MCF 10A (cell line): ENCODE measurements around the gene POLR1G. TPM values are rescaled to one million over a fixed set of nuclear protein-coding genes. Genes with fewer than 3 reads are reported as not detected.
A peak's percentile ranks its signal among the peaks of the same experiment; 100 is the strongest.

Source experiments
- BruUV-seq: library from RNA; stranded (reverse); fragments of 400-500 nt; replicated peaks from 2 replicates; lab custom pipeline; 2021; lab: Mats Ljungman, UMichigan
- CTCF ChIA-PET: fragments of 300-600 bp; sonication (Branson Sonifier 250); formaldehyde crosslinking; extraction: SDS; loops from one replicate; lab custom pipeline; 2021; ENCODE audit warnings: antibody characterized with exemption, inconsistent platforms; lab: Yijun Ruan, JAX
- POLR2A ChIA-PET: fragments of 300-600, 350-650 bp; sonication (Branson Sonifier 250); formaldehyde crosslinking; extraction: SDS; loops from one replicate; lab custom pipeline; 2020; ENCODE audit warnings: antibody characterized with exemption, inconsistent platforms; lab: Yijun Ruan, JAX
- DNase-seq: peaks from one replicate; pipeline ENCODE4 v3.0.0-alpha.2; 2018; ENCODE audit not compliant: unreplicated experiment
- H3K27ac Mint-ChIP-seq: one replicate; pipeline ENCODE4 v1.8.0; 2022; ENCODE audit warnings: mild to moderate bottlenecking, low read depth, mixed read lengths; ENCODE audit not compliant: unreplicated experiment
- H3K27me3 Mint-ChIP-seq: one replicate; pipeline ENCODE4 v1.8.0; 2022; ENCODE audit warnings: mixed read lengths; ENCODE audit not compliant: insufficient read depth, unreplicated experiment
- H3K36me3 Mint-ChIP-seq: one replicate; pipeline ENCODE4 v1.8.0; 2022; ENCODE audit warnings: mild to moderate bottlenecking, moderate library complexity, mixed read lengths; ENCODE audit not compliant: insufficient read depth, unreplicated experiment
- H3K4me1 Mint-ChIP-seq: one replicate; pipeline ENCODE4 v1.8.0; 2022; ENCODE audit warnings: mixed read lengths; ENCODE audit not compliant: insufficient read depth, unreplicated experiment
- H3K4me3 Mint-ChIP-seq: one replicate; pipeline ENCODE4 v1.8.0; 2022; ENCODE audit warnings: mild to moderate bottlenecking, moderate library complexity, mixed read lengths; ENCODE audit not compliant: unreplicated experiment
- H3K9me3 Mint-ChIP-seq: one replicate; pipeline ENCODE4 v1.8.0; 2022; ENCODE audit warnings: mixed read lengths; ENCODE audit not compliant: unreplicated experiment
- intact Hi-C: fragments of 100-400 bp; cut with micrococcal nuclease; formaldehyde crosslinking; loops from 2 replicates; pipeline ENCODE4 v1.14.1; 2022
- total RNA-seq: library from RNA; stranded (reverse); gene quantifications from 2 replicates; pipeline ENCODE4 v1.2.3, GENCODE V29; 2022
- TF ChIP-seq, protein P1 (sequence below): fragments of 200-600 bp; IDR thresholded peaks from one replicate; pipeline ENCODE4 v1.8.0; 2022; ENCODE audit warnings: antibody characterized with exemption, mild to moderate bottlenecking; ENCODE audit not compliant: unreplicated experiment

The POLR1G gene
- total RNA-seq, 1 experiment from 2014 or later, result 17.6 TPM

DNA sequence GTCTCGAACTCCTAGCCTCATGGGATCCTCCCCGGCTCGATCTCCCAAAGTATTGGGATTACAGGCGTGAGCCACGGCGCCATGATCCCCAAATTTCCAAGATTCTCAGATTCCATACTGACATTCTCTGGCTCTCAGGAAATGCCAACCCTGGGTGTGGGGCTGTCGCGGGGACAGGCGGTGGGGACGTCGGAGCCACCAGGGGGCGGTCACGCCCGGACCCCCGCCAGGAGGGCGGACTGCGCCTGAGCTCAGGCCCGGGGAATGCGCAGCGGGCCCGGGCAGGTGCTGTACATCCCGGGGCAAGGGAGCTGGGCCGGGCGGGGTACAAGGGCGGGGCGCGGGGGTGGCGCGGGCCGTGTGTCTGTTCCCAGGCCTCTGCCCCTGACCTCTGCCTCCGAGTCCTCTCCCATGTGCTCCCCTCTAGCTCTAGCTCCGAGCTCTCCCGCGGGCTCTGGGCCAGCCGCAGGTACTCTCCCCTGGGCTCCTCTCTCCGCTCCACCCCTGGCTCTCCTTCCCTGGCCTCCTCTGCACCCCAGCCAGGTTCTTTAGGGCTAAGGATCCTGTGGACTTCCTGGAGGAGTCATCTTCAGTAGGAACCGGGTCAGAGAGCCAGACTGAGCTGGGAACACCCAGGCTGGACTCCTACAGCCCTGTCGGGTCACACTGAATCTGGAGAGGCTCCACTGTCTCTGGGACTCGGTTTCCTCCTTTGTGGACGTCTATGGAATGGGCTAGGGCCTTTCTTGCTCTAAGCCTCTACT is 4.0 kb upstream of the POLR1G start:
- no TSS peak for BruUV-seq
- ChIA-PET CTCF (interaction anchor here (0.5 to 2.9 kb wide), 16 partner anchors 9 to 315 kb away, joined by 3 to 12 read pairs (median 4); partner anchors contain the start of genes BLOC1S3 and FOSB), POLR2A (interaction anchor here (0.6 to 6.6 kb wide), 15 partner anchors 9 to 224 kb away, joined by 3 to 82 read pairs (median 9); partner anchors contain the start of genes ERCC1, FOSB and TRAPPC6A)
- H3K27me3 Mint-ChIP-seq, result no peaks in the 10 kb centered on the region
- H3K27ac Mint-ChIP-seq, result peak overlapping the region; percentile 96
- H3K4me1 Mint-ChIP-seq, result peaks cover 14% of the 10 kb centered on the region
- DNase-seq, result peak; percentile 83
- intact Hi-C loops, result loop anchor here (1.0 kb wide), 1 partner anchor 76 kb away; no protein-coding TSS in a partner anchor
- H3K4me3 Mint-ChIP-seq, result peak overlapping the region; percentile 96
- H3K36me3 Mint-ChIP-seq, result peaks cover 29% of the 10 kb centered on the region
- TF ChIP-seq, protein P1, sequence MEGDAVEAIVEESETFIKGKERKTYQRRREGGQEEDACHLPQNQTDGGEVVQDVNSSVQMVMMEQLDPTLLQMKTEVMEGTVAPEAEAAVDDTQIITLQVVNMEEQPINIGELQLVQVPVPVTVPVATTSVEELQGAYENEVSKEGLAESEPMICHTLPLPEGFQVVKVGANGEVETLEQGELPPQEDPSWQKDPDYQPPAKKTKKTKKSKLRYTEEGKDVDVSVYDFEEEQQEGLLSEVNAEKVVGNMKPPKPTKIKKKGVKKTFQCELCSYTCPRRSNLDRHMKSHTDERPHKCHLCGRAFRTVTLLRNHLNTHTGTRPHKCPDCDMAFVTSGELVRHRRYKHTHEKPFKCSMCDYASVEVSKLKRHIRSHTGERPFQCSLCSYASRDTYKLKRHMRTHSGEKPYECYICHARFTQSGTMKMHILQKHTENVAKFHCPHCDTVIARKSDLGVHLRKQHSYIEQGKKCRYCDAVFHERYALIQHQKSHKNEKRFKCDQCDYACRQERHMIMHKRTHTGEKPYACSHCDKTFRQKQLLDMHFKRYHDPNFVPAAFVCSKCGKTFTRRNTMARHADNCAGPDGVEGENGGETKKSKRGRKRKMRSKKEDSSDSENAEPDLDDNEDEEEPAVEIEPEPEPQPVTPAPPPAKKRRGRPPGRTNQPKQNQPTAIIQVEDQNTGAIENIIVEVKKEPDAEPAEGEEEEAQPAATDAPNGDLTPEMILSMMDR, result peak; percentile 54
- no peaks in the 10 kb centered on the region for H3K9me3 Mint-ChIP-seq

DNA sequence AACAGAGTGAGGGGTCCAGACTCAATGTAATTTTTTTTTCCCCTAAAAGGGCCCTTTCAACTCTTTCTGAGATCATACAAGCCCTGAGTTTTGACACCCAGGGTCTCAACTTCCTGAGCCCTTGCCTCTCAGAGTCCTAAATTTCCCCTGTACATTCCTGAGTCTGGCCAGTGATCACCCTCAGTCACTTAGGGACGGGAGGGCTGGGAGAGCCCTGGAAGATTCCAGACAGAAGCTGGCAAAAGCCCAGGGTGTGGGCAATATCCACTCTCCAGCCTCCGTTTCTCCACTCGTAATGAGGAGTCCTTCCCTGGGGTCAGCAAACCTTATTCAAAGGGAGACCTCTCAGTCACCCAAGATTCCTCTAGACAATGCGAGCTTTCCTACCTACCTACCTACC is 3.2 kb upstream of the POLR1G start:
- POLR2A ChIA-PET, result interaction anchor here (0.7 to 6.6 kb wide), 17 partner anchors 12 to 313 kb away, joined by 3 to 82 read pairs (median 6); partner anchors contain the start of genes ERCC1, FOSB and TRAPPC6A
- H3K27ac Mint-ChIP-seq, result peak overlapping the region; percentile 96
- no peaks in the 10 kb centered on the region for H3K9me3 Mint-ChIP-seq
- H3K27me3 Mint-ChIP-seq, result no peaks in the 10 kb centered on the region
- intact Hi-C loops, result no loop called here
- H3K36me3 Mint-ChIP-seq, result peaks cover 23% of the 10 kb centered on the region
- TF ChIP-seq, protein P1, result no peak
- CTCF ChIA-PET, result interaction anchor here (0.5 to 2.9 kb wide), 13 partner anchors 9 to 246 kb away, joined by 3 to 12 read pairs (median 4); partner anchors contain the start of genes BLOC1S3 and FOSB
- H3K4me3 Mint-ChIP-seq, result peak overlapping the region; percentile 96
- BruUV-seq, result no TSS peak
- no peak for DNase-seq
- H3K4me1 Mint-ChIP-seq, result peaks cover 14% of the 10 kb centered on the region

DNA sequence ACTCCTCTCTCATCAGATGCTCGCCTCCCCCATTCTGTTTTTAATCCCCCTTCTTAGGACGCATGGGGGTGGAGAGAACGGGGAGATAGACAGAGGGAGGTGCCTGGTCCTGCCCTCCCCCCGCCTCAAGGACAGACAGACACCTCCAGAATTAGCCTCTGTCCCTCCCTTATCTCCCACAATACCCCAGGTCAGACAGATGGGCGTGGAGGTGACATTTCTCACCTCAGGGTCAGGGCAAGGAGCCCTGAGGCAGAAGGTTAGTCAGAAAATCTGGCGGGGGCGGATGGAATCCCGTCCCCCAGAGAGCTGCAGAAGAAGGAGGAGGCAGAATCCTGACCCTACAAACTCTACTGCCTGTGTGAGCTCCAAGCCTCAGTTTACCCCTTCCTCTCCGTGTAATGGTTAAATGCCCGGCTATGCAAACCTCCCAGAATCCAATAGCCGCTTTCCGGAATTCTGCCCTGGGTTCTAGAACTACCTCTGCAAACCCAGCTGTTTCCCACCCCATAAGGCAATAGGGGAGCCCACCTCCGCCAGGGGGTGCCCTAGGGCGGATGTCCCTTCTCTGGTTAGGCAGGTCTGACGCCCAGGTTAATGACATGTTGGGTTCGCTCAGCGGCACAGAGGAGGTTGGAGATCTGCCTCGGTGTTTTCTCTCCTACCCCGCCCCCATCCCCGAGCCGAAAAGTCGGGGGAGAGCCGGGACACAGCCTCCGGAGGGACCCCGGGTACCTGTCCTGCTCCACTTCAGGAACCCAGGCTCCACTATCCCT is 2.5 kb upstream of the POLR1G start:
- intact Hi-C loops, result loop anchor here (2.0 kb wide), 1 partner anchor 27 kb away; no protein-coding TSS in a partner anchor
- peaks cover 23% of the 10 kb centered on the region for H3K36me3 Mint-ChIP-seq
- BruUV-seq, result no TSS peak
- DNase-seq, result peak; percentile 76
- peak overlapping the region; percentile 96 for H3K27ac Mint-ChIP-seq
- TF ChIP-seq, protein P1, result peak; percentile 74
- H3K27me3 Mint-ChIP-seq, result no peaks in the 10 kb centered on the region
- no peaks in the 10 kb centered on the region for H3K9me3 Mint-ChIP-seq
- H3K4me1 Mint-ChIP-seq, result peaks cover 21% of the 10 kb centered on the region
- H3K4me3 Mint-ChIP-seq, result peak overlapping the region; percentile 96
- ChIA-PET POLR2A (interaction anchor here (0.6 to 6.6 kb wide), 24 partner anchors 11 to 368 kb away, joined by 3 to 82 read pairs (median 4); partner anchors contain the start of genes ERCC1, FOSB, OPA3 and VASP), CTCF (interaction anchor here (0.6 to 2.7 kb wide), 12 partner anchors 13 to 245 kb away, joined by 3 to 11 read pairs (median 3); partner anchors contain the start of gene FOSB)
